ENCODE measurements around the gene SH3BP2. TPM values are rescaled to one million over a fixed set of nuclear protein-coding genes. Genes with fewer than 3 reads are reported as not detected.

The SH3BP2 gene
- total RNA-seq, 2 donors from 2014 or later, result 56.0 to 61.7 TPM

- H3K27ac ChIP-seq, result no peak overlapping the region
- TF ChIP-seq CTCF (IDR thresholded peaks at IDR 0.05), result no peak
- H3K4me1 ChIP-seq (ENCODE audit: control insufficient read depth in 1 of 2, low read depth in 2 of 2), result peaks cover 15 to 42% of the 10 kb centered on the region in 2 donors
Observed at GRCh38 chr4:2790583-2791517, 2.0 kb upstream of the SH3BP2 start.

GRCh38 chr4:2791518-2792395 is 1.1 kb upstream of the SH3BP2 start:
- H3K27me3 ChIP-seq (replicated peaks; ENCODE audit: insufficient read depth), result no peaks in the 10 kb centered on the region
- DNase-seq (ENCODE audit: low spot score) (no peak), ATAC-seq (ENCODE audit: insufficient number of reproducible peaks, low FRiP score, low read depth) (no peak)
- no peak overlapping the region for H3K4me3 ChIP-seq
- H3K27ac ChIP-seq, result no peak overlapping the region
- no peak for TF ChIP-seq CTCF (IDR thresholded peaks at IDR 0.05)
- peaks cover 15 to 43% of the 10 kb centered on the region in 2 donors for H3K4me1 ChIP-seq (ENCODE audit: control insufficient read depth in 1 of 2, low read depth in 2 of 2)
- H3K36me3 ChIP-seq, result no peaks in the 10 kb centered on the region
- no peaks in the 10 kb centered on the region for H3K9me3 ChIP-seq

More at GRCh38 chr4:2790583-2791517, 2.0 kb upstream of the SH3BP2 start:
- H3K9me3 ChIP-seq, result no peaks in the 10 kb centered on the region
- no peaks in the 10 kb centered on the region for H3K27me3 ChIP-seq (replicated peaks; ENCODE audit: insufficient read depth)
- ATAC-seq (ENCODE audit: insufficient number of reproducible peaks, low FRiP score, low read depth), result no peak
- no peak overlapping the region for H3K4me3 ChIP-seq
- DNase-seq (ENCODE audit: low spot score), result no peak
- H3K36me3 ChIP-seq, result no peaks in the 10 kb centered on the region

GRCh38 chr4:2792396-2792710 is 532 bp upstream of the SH3BP2 start:
- H3K4me3 ChIP-seq, result peak overlapping the region; percentile 86
- no peaks in the 10 kb centered on the region for H3K36me3 ChIP-seq
- no peaks in the 10 kb centered on the region for H3K9me3 ChIP-seq
- peaks cover 15 to 42% of the 10 kb centered on the region in 2 donors for H3K4me1 ChIP-seq (ENCODE audit: control insufficient read depth in 1 of 2, low read depth in 2 of 2)
- ATAC-seq (ENCODE audit: insufficient number of reproducible peaks, low FRiP score, low read depth) (no peak), DNase-seq (ENCODE audit: low spot score) (no peak)
- no peak overlapping the region for H3K27ac ChIP-seq
- no peak for TF ChIP-seq CTCF (IDR thresholded peaks at IDR 0.05)
- H3K27me3 ChIP-seq (replicated peaks; ENCODE audit: insufficient read depth), result no peaks in the 10 kb centered on the region

GRCh38 chr4:2793586-2794485 is 951 bp downstream of the SH3BP2 start:
- Histone ChIP-seq H3K4me3 (peak overlapping the region; percentile 86), H3K9me3 (no peaks in the 10 kb centered on the region), H3K27ac (peak overlapping the region in 1 of 2 donors; percentile 43), H3K27me3 (replicated peaks; ENCODE audit: insufficient read depth) (no peaks in the 10 kb centered on the region), H3K36me3 (no peaks in the 10 kb centered on the region), H3K4me1 (ENCODE audit: control insufficient read depth in 1 of 2, low read depth in 2 of 2) (peaks cover 11 to 28% of the 10 kb centered on the region in 2 donors)
- TF ChIP-seq CTCF (IDR thresholded peaks at IDR 0.05), result no peak
- ATAC-seq (ENCODE audit: insufficient number of reproducible peaks, low FRiP score, low read depth) (no peak), DNase-seq (ENCODE audit: low spot score) (no peak)

Measured in thoracic aorta (tissue), 2 donors.